Suprapubic skin (tissue), 4 donors: Measurements from ENCODE around the gene SLC7A11.

Experiments
- CTCF ChIP-seq, 2 donors: fragments of 200-600 bp in 1 of 2; fragments of 450-650 bp in 1 of 2; sonication (generic) in 1 of 2; IDR thresholded peaks; one replicate each; pipeline ENCODE4 v1.5.1; 2016 to 2019; ENCODE audit warnings: antibody characterized with exemption in 2 of 2, mild to moderate bottlenecking in 1 of 2, moderate library complexity in 1 of 2
- EP300 ChIP-seq: sonication (generic); formaldehyde crosslinking; IDR thresholded peaks from one replicate; pipeline ENCODE4 v1.6.1; 2017; ENCODE audit warnings: antibody characterized with exemption
- POLR2AphosphoS5 ChIP-seq, 3 donors: sonication (generic); formaldehyde crosslinking; IDR thresholded peaks; one replicate each; pipeline ENCODE4 v1.6.1; 2017; ENCODE audit warnings: antibody characterized with exemption in 3 of 3

GRCh38 chr4:138185859-138186645, 56.1 kb downstream of the SLC7A11 start:
- TF ChIP-seq EP300 (no peak), CTCF (IDR thresholded peaks at IDR 0.05) (no peak), POLR2AphosphoS5 (IDR thresholded peaks at IDR 0.05) (no peak)
